GM19035 (cell line): ENCODE data around the gene RHAG.
"Not testable (repeated sequence)": the region's sequence is repeated elsewhere in the genome, so short reads cannot be mapped to it uniquely, and the experiment has no call there.

Source experiments
- ATAC-seq: cut with Tn5 transposase; IDR thresholded peaks from one replicate; pipeline ENCODE4 v1.9.1; 2021; ENCODE audit not compliant: unreplicated experiment

Gene RHAG

DNA sequence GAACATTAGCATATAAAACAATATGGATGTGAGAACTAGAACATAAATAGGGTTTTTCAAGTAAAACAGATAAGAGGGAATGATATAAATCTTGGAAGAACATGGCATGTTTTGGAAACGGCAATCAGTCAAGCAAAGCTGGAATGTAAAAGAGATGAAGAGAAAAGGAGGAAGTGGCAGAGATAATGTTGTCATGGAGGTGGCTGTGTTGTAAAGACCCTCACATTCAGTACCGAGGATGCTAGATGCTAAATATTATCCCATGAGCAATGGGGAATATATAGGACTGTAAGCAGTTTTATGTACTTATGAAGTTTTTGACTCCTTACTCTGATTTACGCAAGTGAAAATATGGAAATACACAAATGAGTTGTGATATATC lies 702 bp upstream of the RHAG start:
- no peak for ATAC-seq

DNA sequence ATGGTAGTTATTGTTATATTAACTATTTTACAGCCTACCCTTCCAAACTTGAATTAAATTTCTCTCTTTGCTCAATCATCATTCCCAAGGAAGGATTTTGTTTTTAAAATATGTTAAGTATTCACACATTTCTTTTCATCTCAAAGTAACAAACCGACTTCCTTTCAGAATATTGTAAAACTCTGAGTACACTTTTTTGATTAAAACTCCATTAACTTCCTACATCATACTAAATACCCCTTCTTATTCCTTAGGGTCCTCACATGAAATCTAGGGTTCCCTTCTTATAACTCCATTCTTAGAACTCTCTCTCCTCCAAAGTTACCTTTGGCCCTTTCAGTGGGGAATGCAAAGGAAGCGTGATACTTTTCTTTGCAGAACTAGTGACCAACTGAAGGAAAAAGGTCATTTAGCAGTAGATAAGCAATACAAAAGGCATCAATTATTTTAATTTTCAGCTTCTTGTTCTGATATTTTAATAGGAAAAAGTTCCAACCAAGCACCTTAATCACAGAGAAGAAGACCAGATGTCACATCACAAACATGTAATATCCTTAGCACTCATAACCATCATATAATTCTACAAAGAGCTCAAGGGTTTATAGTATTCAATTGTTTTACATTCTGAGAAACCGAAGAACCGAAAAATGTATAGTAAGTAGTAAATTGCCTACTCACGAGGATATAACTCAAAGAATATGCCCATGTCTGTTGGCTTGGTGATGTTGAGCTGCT lies 494 bp downstream of the RHAG start:
- no peak for ATAC-seq

DNA sequence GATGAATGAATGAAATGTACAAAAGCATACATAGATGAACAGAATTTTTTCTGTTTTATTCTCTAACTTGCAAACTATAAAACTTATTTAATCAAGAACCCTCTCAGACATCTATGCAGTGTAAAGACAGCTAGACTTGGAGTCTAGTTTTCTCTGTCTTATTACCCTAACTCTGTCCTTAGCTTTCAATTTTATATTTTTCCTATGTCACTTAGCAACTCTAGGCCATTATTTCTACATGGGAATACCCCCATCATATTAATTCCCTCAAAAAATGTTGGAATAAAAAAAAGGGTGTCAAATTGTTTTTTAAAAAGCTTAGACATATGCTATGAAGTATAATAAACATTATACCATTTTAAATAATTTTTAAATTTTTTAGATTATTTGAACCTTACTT lies 1.2 kb downstream of the RHAG start:
- no peak for ATAC-seq

DNA sequence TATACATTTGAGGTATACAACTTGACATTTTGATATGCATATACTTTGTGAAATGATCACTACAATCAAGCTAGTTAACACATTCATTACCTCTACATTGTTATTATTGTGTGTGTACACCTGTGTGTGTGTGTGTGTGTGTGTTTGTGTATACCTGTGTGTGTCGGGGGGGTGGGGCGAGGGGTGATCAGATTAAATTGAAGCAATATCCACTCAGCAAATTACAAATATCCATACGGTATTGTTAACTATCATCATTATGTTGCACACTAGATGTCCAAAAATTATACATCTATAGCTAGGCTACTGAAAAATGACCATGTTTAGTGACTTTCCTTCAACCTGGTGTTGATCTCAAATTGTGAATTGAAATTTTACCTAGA lies 1.8 kb downstream of the RHAG start:
- ATAC-seq, result no peak

DNA sequence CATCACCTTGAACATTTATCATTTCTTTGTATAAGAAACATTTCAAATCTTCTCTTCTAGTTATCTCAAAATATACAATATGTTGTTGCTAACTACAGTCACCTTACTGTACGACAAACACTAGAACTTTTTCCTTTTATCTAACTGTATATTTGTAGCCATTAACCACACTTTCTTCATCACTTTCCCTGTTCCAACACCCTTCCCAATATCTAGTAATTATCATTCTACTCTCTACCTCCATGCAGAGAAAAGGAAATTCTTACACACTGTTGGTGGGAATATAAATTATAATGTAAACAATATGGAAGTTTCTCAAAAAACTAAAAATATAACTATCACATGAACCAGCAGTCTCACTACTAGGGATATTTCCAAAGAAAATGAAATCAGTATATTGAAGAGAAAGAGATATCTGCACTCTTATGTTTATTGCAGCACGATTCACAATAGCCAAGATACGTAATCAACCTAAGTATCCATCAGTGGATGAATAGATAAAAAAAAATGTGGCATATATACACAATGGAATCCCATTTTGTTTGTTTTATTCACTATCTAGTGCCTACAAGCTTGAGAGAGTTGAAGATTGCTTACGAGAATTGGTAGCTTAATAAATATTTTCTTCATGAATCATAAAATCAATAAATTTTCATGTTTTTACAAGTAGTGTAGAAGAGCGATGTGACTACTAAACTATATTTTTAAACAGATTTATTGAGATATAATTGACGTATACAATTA lies 2.4 kb downstream of the RHAG start:
- no peak for ATAC-seq

DNA sequence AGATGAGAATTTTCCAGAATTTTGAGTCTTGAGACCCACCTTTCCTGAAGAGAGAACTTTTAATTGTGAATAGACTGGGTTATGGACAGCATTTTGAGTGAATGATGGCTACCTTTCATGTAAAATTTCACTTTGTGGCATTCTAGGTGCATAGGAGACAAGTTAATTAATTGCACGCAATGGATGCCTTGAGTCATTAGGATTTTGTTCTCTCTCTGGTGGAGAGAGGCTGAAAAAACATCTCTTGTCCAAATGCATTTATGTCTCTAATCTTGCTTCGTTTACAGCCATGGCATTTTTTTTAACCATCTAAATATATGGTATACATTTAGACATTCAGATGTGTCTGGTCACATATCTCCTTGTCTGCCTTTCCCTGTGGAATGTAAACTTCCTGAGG lies 3.1 kb downstream of the RHAG start:
- ATAC-seq, result no peak

DNA sequence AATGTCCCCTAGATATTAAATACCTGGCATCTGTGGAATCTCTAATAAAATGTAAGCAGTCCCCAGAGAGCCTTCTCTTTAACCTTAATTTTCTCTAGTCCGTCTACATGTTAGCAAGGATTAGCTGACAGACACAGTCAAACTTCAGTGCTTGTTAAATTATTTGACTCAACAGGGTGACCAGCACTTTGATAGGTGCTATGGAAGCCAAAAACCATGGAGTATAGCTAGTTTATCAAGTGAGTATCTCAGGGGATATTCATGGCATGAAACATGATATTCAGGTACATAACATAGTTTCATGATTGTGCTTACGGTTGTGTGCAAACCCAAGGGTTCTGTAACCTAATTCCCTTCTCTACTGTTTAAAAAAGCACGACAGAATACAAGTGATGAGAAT lies 3.9 kb downstream of the RHAG start:
- no peak for ATAC-seq

DNA sequence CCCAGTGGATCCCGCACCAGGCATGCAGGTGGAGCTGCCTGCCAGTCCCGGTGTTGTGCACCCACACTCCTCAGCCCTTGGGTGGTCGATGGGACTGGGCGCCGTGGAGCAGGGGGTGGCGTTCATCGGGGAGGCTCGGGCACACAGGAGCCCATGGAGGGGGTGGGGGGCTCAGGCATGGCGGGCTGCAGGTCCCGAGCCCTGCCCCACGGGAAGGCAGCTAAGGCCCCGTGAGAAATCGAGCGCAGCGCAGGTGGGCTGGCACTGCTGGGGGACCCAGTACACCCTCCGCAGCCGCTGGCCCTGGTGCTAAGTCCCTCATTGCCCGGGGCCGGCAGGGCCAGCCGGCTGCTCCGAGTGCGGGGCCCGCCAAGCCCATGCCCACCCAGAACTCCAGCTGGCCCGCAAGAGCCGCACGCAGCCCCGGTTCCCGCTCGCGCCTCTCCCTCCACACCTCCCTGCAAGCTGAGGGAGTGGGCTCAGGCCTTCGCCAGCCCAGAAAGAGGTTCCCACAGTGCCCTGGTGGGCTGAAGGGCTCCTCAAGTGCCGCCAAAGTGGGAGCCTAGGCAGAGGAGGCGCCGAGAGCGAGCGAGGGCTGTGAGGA lies 7.1 kb downstream of the RHAG start:
- ATAC-seq, result not testable (repeated sequence)

DNA sequence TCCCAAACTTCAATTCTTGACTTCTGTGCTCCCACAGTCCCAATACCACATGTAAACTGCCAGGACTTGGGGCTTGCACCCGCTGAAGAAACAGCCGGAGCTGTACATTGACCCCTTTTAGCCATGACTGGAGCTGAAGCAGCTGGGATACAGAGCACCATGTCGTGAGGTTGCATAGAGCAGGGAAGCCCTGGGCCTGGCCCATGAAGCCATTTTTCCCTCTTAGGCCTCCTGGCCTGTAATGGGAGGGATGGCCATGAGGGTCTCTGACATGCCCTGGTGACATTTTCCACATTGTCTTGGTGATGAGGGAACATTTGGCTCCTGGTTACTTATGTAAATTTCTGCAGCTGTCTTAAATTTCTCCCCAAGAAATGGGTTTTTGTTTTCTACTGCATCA lies 9.8 kb downstream of the RHAG start:
- ATAC-seq, result no peak

DNA sequence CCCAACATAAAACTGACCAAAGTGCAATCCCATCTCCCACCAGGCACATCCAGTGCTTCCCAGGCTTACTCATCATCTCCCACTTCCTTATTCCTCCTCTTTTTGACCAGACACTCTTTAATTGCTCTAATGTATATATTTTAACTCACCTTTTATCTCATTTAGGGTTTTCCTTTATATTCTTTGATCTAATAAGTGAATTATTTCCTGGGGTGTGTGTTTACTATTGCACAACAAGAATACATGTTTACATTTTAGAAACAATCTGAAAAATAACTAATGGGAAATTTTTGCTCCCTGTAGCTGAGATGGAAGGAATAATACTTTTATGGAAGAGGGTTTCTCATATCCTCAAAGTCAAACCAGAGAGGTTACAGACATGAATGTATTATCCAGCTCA lies 18.4 kb downstream of the RHAG start:
- no peak for ATAC-seq

DNA sequence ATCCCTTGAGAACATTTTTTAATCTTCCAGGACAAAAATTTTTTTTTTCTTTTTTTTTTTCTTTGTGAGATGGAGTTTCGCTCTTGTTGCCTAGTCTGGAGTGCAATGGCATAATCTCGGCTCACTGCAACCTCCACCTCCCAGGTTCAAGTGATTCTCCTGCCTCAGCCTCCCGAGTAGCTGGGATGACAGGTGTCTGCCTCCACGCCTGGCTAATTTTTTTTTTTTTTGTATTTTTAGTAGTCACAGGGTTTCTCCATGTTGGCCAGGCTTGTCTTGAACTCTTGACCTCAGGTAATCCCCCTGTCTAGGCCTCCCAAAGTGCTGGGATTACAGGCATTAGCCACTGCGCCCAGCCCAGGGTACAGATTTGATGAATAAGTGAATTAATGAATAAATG lies 22.5 kb downstream of the RHAG start:
- not testable (repeated sequence) for ATAC-seq

DNA sequence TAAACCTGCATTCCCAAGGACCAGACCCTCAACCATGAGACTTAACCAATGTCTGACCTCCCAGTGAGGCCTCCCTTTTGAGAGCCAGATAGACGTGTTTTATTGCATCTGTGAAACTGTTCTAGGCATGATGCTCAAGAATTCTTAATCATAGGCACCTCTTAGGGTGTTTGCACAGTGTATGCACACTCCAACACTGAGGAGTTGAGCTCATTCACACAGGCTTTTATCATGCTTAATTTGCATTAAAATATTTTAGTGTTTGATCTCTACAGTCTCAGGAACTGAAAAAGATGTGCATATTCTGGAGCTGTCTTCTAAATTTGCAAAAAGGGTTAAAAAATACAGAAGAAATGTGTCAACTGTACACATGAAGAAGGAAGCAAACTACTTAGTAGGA lies 27.4 kb downstream of the RHAG start:
- ATAC-seq, result no peak

DNA sequence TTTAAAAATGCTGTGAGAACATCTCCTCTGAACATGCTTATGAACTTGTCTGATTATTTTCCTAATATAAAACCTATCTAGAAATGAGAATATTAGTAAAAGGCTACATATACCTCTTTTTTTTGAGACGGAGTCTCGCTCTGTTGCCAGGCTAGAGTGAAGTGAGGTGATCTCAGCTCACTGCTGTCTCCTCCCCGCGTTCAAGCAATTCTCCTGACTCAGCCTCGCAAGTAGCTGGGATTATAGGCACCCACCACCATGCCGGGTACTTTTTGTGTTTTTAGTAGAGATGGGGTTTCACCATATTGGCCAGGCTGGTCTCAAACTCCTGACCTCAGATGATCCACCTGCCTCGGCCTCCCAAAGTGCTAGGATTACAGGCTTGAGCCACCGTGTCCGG lies 28.4 kb downstream of the RHAG start:
- not testable (repeated sequence) for ATAC-seq

DNA sequence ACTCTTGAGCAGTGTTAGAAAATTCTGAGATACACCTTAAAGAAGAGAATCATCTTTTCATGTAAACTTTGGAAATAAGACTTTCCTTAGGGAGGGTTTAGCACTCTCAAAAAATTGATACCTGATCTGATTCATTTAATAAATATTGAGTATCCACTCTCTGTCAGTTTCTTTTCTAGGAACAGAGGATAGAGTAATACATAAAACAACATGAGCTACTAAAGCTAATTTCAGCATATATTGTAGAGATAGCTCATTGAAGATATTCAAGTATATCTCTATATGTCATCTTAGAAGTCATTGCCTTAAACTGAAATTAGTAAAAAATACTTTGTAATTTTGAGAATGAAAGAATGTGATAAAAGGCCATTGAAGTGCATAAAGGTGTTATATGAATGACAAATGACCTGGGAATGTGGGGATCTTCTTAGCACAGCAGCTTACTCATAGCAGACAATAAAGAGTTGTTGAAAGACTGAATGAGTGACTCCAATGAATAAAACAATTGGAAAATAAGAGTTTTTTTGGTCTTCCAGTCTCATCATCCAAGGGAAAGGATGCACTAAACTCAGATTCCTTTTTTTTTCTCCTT lies 29.2 kb downstream of the RHAG start:
- ATAC-seq, result no peak

DNA sequence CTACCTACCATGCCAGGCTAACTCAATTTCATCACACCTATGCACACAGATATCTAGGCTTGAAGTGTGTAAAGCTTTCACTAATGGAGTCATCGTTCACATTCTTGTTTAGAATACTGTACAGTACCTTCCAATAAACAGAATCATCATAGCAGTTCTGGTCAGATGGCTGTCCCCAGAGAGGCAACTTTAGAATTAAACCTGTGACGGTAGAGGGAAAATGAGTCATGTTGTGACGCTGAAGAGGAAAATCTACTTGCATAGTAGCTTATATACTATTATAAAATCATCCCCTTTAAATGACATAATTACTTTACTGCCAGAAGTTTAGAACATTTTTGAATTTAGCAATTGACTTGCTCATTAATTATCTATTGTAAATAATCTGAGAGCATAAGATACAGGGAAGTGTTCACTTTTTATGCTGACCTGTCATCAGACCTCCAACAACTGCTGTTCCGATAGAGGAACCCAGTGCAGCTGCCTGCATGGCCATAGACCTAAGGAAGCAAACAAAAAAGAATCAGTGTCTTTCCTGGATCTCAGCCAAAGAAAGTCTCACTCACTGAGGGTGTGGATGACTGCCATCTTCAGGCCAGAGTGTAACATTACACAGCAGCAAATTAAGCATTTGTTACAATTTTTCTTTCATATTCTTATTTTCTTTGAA lies 29.8 kb downstream of the RHAG start:
- peak; percentile 98 for ATAC-seq

DNA sequence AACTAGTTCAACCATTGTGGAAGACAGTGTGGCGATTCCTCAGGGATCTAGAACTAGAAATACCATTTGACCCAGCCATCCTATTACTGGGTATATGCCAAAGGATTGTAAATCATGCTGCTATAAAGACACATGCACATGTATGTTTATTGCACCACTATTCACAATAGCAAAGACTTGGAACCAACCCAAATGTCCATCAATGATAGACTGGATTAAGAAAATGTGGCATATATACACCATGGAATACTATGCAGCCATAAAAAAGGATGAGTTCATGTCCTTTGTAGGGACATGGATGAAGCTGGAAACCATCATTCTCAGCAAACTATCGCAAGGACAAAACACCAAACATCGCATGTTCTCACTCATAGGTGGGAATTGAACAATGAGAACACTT lies 32.6 kb downstream of the RHAG start:
- not testable (repeated sequence) for ATAC-seq

DNA sequence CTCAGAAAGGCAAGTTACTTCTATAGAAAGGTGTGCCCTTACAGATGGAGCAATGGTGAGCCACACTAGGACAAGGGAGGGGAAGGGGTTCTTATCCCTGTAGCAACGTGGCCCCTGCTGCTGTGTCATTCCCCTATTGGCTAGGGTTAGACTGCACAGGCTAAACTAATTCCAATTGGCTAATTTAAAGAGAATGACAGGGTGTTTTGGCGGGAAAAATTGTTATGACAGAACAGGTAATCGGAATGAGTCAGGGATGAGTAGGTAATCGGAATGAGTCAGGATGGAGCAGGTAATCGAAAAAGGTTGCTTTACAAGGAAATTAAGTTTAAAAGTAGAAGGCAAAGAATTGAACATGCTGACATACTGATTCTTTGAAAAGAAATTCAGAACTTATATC lies 49.4 kb downstream of the RHAG start:
- ATAC-seq, result not testable (repeated sequence)

DNA sequence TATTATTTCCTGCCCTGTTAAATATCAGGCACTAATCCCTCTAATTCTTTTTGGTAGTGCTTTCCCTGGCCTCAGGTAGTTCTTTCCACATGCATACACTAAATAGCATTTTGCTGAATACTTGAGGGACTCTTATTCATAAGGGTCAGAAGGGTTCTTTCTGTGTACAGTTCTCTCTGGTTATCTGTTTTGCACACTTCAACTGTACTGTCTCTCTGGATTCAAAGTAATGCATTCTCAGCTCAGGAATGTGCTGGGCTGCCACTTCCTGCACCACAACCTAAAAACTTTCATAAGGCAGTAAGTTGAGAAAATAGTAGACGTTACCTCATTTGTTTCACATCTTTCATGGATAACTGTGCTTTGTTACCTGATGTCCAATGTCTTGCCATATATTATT lies 54.1 kb downstream of the RHAG start:
- ATAC-seq, result no peak

DNA sequence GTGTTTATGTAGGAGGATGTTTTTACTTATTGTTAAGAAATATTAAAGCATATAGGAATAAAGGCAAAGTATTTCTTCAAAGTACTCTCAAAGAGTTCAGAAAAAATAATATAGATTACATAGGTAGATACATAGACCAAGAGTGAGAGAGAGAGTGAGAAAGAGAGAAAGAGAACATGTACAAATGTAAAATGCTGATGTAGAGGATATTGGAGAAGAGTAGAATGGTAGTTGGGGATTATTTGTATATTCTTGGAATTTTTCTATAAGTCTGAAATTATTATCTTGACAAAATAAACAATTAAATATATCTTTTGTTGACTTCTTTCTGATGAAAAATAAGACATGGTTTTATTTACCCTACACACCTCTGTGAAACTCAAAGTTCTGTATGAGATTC lies 57.0 kb downstream of the RHAG start:
- ATAC-seq, result no peak

DNA sequence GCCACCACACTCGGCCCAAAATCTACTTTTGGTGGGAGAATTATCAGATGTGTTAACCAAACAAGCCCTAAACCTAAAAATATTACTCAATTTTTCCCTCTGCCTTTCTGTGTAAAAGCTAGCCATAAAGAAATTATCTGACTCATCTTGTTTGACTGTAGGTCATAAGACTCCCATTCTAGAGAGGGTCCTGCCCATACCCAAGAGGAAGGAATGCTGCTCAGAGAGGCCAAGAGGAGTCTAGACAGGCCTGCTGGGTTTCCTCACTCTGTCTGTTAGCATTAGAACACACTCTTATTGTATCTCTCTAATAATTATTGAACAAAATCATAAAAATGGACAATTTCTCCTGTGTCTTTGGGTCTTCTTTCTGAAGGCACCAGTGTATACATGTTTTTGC lies 60.0 kb downstream of the RHAG start:
- ATAC-seq, result no peak

DNA sequence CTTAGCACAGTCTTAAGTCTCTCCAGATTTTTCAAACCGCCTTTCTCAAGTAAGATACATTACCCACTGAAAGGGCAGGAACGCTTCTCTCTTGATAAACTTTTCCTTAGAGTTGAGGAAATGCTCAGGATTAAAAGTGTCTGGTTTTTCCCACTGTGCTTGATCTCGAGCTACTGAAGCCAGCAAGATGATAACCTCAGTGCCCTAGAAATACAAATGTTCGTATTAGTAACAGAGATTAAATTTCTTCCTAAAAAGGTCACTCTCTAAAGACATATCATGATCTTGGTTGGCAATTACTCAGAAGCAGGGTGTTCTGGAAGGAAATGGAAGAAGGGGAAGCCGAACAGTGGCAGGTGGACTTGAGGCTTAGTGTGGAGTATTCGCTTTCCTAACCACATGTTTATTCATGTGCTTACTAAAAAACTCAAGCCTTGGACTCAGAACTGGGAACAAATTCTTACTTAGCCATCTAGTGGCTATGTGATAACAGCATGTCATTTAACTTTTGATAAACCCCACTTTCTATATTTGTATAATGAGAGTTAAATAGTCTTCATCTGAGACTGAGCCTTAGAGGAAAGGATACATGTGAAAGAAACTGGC lies 66.1 kb downstream of the RHAG start:
- ATAC-seq, result no peak
